ENCODE measurements around the gene PPID. TPM values are rescaled to one million over a fixed set of nuclear protein-coding genes. Genes with fewer than 3 reads are reported as not detected.
A peak's percentile ranks its signal among the peaks of the same experiment; 100 is the strongest.
"Not testable (repeated sequence)": the region's sequence is repeated elsewhere in the genome, so short reads cannot be mapped to it uniquely, and the experiment has no call there.

The PPID gene
- total RNA-seq, 1 experiment from 2014 or later = 80.3 TPM

- DNase-seq (ENCODE audit: low spot score) = no peak
Measured at GRCh38 chr4:158738866-158739265, 15.7 kb upstream of the PPID start.

DNA sequence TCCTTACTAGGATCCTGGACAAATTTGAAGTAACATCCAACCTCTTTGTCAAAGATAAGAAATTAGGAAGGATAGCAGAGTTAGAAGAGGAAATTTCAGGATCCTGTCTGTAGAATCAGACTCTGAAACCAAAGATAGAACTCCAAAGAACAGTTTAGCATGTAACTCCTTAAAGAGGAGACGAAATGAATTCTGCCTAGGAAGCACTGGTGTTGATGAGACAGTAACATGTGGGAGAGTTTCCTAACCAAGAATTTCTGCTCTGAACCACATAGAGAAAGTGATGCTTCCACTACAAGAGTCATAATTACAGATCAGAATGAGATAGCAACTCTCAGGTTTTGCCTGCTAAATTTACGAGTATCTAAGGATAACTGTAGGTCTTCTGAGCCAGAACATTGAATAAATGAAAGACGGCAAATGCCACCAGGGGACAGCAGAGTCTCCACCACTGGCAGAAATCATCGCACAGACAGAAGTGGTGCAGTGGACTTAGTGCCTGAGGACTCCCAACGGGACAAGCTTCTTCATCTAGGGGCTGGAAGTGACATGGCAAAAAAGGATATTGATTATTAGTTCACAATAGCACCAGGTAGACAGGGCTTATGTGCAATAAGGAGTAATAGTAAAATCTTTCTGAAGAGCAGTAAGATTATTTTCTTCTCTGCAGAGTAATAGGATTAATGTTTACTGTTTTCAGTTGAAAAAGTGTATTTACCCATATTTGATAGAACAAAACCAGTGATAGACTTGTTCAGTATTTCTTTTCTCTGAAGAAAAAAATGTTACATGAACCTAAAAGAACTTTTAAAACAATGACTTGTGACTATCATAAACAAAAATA lies 6.7 kb upstream of the PPID start:
- peak; percentile 71 for DNase-seq (ENCODE audit: low spot score)

DNA sequence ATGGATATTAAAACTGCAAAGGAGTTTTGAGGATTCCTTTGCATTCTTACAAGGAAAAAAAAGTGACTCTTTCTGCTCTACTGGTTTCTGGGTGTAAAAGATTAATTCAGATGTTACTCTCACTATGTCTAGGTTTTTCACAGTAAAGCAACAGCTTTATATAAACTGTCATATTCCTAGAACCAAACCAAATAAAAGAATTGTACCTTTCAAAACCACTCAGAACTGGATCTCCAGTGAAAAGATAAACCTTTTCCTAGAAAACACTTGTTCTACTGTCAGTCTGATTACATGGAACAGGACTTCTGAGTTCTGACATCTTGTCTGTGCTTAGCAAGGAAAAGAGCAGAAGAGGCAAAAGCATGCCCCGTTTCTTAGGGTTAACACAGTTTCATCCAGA lies 5.0 kb upstream of the PPID start:
- no peak for DNase-seq (ENCODE audit: low spot score)

GRCh38 chr4:158726633-158727032 lies 3.4 kb upstream of the PPID start:
- DNase-seq (ENCODE audit: low spot score) = no peak

GRCh38 chr4:158724637-158725036 lies 1.4 kb upstream of the PPID start:
- no peak for DNase-seq (ENCODE audit: low spot score)

- DNase-seq (ENCODE audit: low spot score) = peak; percentile 11
Measured at GRCh38 chr4:158722291-158722916, 792 bp downstream of the PPID start.

GRCh38 chr4:158721680-158722079 lies 1.5 kb downstream of the PPID start:
- no peak for DNase-seq (ENCODE audit: low spot score)

DNA sequence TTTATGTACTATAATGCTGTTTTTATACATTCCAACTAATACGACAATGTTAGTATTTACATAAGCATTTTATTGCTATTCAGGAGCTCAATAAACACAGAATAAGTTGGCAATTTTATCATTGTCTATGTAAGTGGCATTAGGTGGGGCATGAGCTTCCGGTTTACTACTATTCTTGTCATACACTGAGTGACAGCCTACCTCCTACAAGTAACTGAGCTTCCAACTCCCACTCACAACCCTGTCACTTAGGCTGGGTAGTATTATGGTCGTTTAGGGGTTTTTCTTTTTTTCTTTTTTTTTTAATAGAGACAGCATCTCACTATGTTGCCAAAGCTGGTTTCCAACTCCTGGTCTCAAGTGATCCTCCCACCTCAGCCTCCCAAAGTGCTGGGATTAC lies 7.4 kb downstream of the PPID start:
- DNase-seq (ENCODE audit: low spot score) = no peak

GRCh38 chr4:158714937-158715336 lies 8.3 kb downstream of the PPID start:
- DNase-seq (ENCODE audit: low spot score) = no peak

DNA sequence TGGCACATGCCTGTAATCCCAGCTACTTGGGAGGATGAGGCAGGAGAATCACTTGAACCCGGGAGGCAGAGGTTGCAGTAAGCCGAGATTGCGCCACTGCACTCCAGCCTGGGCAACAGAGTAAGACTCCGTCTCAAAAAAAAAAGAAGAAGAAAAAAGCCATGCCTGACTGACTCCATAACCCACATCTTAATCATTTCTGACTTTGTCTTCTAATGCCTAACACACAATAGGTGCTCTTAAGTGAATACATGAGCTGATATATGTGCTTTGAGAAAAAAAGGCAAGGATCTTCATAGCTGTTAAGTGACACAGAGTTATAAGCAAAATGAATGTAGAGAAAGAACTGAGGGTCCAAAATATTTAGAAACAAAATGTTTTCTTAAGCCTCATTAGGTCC lies 10.6 kb downstream of the PPID start:
- not testable (repeated sequence) for DNase-seq (ENCODE audit: low spot score)

- DNase-seq (ENCODE audit: low spot score) = peak; percentile 4
Measured at GRCh38 chr4:158710814-158711213, 12.4 kb downstream of the PPID start.

DNA sequence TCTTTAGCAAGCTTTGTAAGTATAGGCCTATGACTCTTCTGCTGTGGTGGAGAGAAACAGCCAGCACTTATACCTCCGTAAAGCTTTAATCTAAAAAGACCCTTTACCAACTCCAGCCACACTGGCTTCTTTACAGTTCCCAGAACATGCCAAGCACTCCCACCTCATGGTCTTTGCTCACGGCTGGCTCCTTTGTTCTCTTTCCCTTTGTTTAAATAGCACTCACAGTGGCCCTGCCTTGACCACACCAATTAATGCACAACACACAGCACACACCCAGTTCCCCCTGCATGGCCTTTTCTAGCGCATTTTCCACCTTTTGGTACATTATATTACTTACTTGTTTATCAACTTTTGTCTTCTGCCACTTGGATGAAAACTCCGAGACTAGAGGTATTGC lies 18.9 kb downstream of the PPID start:
- no peak for DNase-seq (ENCODE audit: low spot score)

DNA sequence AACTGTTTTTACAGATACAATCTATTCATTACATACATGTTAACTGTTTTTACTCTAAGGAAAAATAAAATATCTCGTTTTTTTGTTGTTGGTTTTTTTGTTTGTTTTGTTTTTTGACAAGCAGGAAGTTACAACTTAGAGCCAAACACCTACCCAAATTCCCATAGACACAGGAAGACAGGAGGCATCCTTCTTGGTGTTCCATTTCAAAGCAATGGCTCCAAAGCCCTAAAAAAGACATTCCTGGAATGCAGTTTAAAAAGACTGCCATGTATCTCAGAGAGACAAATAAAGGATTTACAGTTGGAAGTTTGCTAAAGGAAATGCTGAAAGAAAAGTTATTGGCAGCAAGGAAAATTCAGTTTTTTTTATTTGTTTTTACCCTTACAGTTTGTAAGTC lies 34.4 kb downstream of the PPID start:
- no peak for DNase-seq (ENCODE audit: low spot score)

DNA sequence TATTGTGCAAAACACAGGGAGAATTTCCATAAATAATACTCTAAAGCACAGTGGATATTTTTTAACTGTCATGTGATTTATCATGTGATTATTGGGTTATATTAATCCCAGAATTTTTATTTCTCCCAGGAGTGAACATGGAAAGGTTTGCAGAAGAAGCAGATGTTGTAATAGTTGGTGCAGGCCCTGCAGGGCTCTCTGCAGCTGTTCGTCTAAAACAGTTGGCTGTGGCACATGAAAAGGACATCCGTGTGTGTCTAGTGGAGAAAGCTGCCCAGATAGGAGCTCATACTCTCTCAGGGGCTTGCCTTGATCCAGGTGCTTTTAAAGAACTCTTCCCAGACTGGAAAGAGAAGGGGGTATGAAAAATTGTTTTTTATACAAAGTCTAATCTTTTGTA lies 41.1 kb downstream of the PPID start:
- no peak for DNase-seq (ENCODE audit: low spot score)

DNA sequence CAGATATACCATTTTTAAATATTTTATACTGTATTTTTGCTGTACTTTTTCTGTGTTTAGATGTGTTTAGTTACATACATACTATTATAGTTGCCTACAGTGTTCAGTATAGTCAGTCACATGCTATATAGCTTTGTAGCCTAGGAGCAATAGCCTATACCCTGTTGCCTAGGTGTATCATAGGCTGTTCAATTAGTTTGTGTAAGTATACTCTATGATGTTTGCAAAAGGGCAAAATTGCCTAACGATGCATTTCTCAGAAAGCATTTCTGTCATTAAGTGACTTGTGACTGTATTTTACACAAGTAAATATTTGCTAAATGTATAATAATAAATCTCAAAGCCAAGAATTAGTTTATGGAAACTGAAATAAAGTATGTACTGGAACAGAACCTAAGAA lies 41.6 kb downstream of the PPID start:
- DNase-seq (ENCODE audit: low spot score) = no peak

DNA sequence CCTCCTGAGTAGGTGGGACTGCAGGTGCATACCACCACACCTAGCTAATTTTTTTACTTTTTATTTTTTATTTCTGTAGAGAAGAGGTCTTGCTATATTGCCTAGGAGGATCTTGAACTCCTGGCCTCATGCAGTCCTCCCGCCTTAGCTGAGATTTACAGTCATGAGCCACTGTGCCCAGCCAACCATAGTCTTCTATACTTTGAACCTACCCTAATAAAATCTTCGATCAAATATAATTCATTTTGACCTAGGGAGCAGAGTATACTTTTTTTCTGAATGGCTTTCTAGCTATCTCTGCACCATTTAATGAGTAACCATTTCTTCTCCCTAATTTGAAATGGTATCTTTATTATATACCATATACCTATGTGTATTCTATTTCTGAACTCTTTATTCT lies 44.4 kb downstream of the PPID start:
- DNase-seq (ENCODE audit: low spot score) = no peak

- DNase-seq (ENCODE audit: low spot score) = no peak
Measured at GRCh38 chr4:158676076-158676475, 47.1 kb downstream of the PPID start.

GRCh38 chr4:158673633-158674032 lies 49.6 kb downstream of the PPID start:
- no peak for DNase-seq (ENCODE audit: low spot score)

DNA sequence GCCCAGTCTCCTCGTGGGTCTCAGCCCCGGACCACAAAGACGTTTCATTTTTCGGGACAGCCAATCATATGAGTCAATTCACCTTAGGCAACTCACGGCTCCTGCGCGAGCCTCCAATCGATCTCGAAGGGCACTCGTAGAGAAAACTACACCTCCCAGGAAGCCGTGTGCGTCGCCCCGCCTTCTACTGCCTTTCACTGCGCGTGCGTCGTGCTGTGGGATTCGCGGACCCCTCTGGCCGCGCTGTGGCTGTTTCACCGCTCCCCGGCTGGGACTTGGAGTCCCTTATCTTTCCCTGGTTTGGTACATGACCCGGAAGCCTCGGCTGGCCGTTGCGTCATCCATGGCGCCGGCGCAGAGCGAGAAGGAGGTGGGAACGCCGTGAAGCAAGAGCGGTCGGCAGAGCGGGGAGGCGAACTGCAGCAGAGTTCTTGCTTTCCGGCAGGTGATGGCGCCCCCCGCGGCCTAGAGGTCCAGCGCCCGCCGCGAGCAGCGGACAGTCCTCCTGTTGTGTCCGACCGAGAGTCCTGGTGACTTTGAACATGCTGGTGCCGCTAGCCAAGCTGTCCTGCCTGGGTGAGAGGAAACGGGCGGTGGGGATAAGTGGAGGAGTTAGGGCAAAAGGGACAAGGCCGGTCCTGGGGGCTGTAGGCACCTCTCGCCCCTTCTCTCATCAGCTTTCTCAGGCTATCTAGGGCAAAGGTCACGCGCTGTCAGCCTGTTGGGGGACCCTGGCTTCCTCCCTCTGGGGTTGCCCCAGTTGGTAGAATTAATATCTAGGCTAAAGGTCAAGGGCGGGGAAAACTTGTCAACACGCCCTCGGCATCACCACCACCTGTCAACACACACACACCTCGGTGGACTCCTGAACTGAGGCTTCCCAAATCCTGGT lies 51.0 kb downstream of the PPID start, which contains the start of gene ETFDH:
Gene ETFDH (plus strand): TSS at position 382 of the 892 bp plus-strand sequence. CDS start 161 bp downstream, at position 543.
- DNase-seq (ENCODE audit: low spot score) = peak; percentile 97

DNA sequence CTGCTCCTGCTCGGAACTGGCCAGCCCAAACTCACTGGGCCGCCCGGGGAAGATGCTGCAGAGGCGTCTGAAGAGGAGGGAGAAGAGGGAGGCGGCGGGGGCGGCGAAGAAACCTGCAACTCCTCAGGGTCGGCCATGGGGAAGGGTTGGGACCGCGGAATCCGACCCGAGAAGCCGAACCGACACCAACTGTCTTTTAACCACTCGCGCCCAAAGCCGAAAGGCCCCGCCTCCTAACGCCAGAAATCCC lies 51.6 kb downstream of the PPID start, which contains the start of gene C4orf46:
Gene C4orf46 (minus strand): TSS at position 223 of the 250 bp plus-strand sequence. CDS start 86 bp downstream, at position 137.
- DNase-seq (ENCODE audit: low spot score) = no peak

GRCh38 chr4:158670975-158671664 lies 52.1 kb downstream of the PPID start:
- DNase-seq (ENCODE audit: low spot score) = peak; percentile 75

- DNase-seq (ENCODE audit: low spot score) = no peak
Measured at GRCh38 chr4:158669310-158669709, 53.9 kb downstream of the PPID start.

Data from A172 (cell line).